Activated CD4-positive, alpha-beta memory T cell treated with anti-CD3 and anti-CD28 coated beads for 36 hours (primary cell): ENCODE results near the gene CLRN1. TPM values are rescaled to one million over a fixed set of nuclear protein-coding genes. Genes with fewer than 3 reads are reported as not detected.

Experiments used
- CTCF ChIA-PET: fragments of 350-600 bp; sonication (Branson Sonifier 250); formaldehyde crosslinking; loops from one replicate; lab custom pipeline; 2021; ENCODE audit warnings: antibody characterized with exemption, inconsistent platforms; lab: Charles Lee
- POLR2A ChIA-PET: fragments of 350-600 bp; sonication (Branson Sonifier 250); formaldehyde crosslinking; loops from one replicate; lab custom pipeline; 2021; ENCODE audit warnings: antibody characterized with exemption; lab: Charles Lee
- DNase-seq: peaks from one replicate; pipeline ENCODE4 v3.0.0-alpha.2; 2020
- H3K27ac Mint-ChIP-seq: one replicate; pipeline ENCODE4 v1.8.0; 2021; ENCODE audit warnings: mixed read lengths
- H3K27me3 Mint-ChIP-seq: one replicate; pipeline ENCODE4 v1.8.0; 2021; ENCODE audit warnings: mixed read lengths
- H3K36me3 Mint-ChIP-seq: one replicate; pipeline ENCODE4 v1.8.0; 2021; ENCODE audit warnings: mixed read lengths
- H3K4me1 Mint-ChIP-seq: one replicate; pipeline ENCODE4 v1.8.0; 2021; ENCODE audit warnings: low read depth, mixed read lengths
- H3K4me3 Mint-ChIP-seq: one replicate; pipeline ENCODE4 v1.8.0; 2021; ENCODE audit warnings: mild to moderate bottlenecking, mixed read lengths
- H3K9me3 Mint-ChIP-seq: one replicate; pipeline ENCODE4 v1.8.0; 2021; ENCODE audit warnings: mixed read lengths
- intact Hi-C: fragments of 100-400 bp; cut with micrococcal nuclease; formaldehyde crosslinking; loops from one replicate; pipeline ENCODE4 v1.15.1; 2023
- total RNA-seq, 2 experiments: library from RNA; stranded (reverse); gene quantifications; one replicate each; pipeline ENCODE4 v1.2.3, GENCODE V29; 2021

Gene CLRN1, protein sequence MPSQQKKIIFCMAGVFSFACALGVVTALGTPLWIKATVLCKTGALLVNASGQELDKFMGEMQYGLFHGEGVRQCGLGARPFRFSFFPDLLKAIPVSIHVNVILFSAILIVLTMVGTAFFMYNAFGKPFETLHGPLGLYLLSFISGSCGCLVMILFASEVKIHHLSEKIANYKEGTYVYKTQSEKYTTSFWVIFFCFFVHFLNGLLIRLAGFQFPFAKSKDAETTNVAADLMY
- total RNA-seq: not detected

DNA sequence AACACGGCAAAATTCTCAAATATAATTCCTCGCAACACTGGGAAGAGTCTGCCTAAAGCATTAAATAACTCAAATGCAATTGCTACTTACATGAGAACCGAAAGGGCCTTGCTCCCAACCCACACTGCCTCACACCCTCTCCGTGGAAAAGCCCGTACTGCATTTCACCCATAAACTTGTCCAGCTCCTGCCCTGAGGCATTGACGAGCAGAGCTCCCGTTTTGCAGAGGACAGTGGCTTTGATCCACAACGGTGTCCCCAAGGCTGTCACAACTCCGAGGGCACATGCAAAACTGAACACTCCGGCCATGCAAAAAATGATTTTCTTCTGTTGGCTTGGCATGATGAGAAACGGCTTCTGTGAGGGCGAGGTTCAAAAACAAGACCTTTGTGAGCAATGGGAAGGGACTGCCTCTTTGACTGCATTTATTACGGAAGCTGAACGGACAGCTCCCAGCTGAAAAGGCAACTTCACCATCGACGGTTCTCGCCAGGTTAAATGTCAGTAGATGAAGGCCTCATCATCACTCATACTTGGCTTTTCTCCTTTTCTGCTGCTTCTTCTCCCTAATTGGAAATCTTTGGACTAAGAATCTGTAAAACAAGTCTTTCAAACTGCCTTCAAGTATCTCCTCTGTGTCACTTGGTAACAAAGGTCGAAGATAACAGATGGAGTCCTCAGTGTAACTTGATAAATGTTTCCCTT lies at the start of gene CLRN1:
Gene CLRN1 (minus strand): TSS at position 362 of the 706 bp plus-strand sequence. CDS start 19 bp downstream, at position 343.
- H3K36me3 Mint-ChIP-seq: no peaks in the 10 kb centered on the region
- peaks cover 9% of the 10 kb centered on the region for H3K4me1 Mint-ChIP-seq
- no peak within 1 kb of the TSS for H3K4me3 Mint-ChIP-seq
- peaks cover 13% of the 10 kb centered on the region for H3K27me3 Mint-ChIP-seq
- ChIA-PET POLR2A (no interaction called here), CTCF (no interaction called here)
- no peak within 1 kb of the TSS for H3K27ac Mint-ChIP-seq
- no peaks in the 10 kb centered on the region for H3K9me3 Mint-ChIP-seq
- DNase-seq: no peak
- intact Hi-C loops: no loop called here

DNA sequence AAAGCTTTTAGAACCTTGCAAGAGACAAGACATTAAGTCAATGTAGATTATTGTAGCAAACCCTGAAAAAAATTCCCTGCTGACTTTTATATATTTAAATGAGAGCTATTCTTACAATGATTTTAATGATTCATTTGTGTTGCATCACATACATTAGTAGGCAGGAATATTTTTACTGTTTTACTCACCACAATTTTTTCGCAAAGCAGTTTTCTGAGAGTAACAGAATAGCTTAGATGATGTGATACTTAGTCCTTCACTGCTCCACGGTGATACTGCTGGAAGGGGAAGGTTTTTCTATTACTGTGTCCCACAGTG lies 43.9 kb upstream of the CLRN1 start:
- no peaks in the 10 kb centered on the region for H3K9me3 Mint-ChIP-seq

DNA sequence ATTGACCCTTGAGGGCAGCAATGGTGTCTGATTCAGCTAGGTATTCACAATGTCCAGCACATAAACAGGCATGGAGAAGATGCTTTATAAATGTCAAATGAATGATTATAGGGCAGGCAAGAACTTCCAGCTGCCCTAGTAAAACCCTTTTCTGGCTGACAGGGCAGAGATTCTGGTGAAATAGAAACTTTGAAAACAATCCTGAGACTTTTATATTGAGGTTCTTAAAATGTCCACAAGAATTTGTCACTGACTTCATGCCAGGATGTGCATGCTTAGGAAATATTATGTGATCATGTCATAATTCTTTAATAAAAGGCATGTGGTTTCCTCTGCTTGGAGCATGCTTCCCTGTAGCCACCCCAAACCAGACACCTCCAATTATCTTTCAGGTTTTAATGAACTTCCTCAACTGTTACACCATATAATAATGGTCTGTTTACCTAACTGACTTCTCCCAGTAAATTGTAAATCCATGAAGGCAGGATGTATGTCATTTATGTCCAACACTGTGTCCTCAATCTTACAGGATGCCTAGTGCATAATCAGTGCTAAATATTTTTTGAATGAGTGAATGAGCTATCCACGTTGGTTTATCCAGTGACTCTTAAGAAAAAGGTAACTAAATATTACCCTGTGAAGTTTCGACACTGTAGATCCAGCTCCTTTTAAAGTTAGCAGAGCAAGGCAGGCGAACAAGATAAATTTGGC lies 43.4 kb upstream of the CLRN1 start:
- Mint-ChIP-seq H3K4me1 (no peaks in the 10 kb centered on the region), H3K36me3 (no peaks in the 10 kb centered on the region), H3K27ac (no peak overlapping the region), H3K4me3 (no peak overlapping the region), H3K27me3 (peaks cover 5% of the 10 kb centered on the region), H3K9me3 (no peaks in the 10 kb centered on the region)
- no peak for DNase-seq
- intact Hi-C loops: no loop called here
- ChIA-PET POLR2A (interaction anchor here (0.6 kb wide), 1 partner anchor 26 kb away, joined by 3 read pairs; no protein-coding TSS in a partner anchor), CTCF (no interaction called here)

More for the DNA sequence above, 43.9 kb upstream of the CLRN1 start:
- H3K27ac Mint-ChIP-seq: no peak overlapping the region
- CTCF ChIA-PET: no interaction called here
- no peaks in the 10 kb centered on the region for H3K4me1 Mint-ChIP-seq
- H3K36me3 Mint-ChIP-seq: no peaks in the 10 kb centered on the region
- peaks cover 5% of the 10 kb centered on the region for H3K27me3 Mint-ChIP-seq
- intact Hi-C loops: no loop called here
- POLR2A ChIA-PET: no interaction called here
- no peak overlapping the region for H3K4me3 Mint-ChIP-seq
- no peak for DNase-seq

DNA sequence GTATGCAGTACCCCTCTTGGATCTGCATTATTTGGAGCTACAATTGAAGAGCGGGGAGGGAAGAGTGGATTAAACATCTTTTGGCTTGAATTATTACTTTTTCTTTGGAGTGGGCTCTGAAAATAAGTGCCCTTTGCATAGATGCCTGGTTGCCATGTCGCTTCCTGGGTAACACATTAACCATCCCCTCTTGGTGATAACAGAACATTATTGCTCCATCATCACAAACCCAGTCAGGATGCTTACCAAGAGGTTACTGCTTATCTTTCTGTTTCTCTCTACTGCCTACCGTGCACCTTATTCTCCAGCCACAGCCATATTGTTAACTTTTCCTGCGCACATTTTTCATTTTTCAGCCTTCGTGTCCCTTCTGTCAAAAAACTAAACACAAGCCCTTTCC lies 42.7 kb upstream of the CLRN1 start:
- intact Hi-C loops: no loop called here
- H3K36me3 Mint-ChIP-seq: no peaks in the 10 kb centered on the region
- H3K4me3 Mint-ChIP-seq: no peak overlapping the region
- POLR2A ChIA-PET: no interaction called here
- H3K9me3 Mint-ChIP-seq: no peaks in the 10 kb centered on the region
- H3K27ac Mint-ChIP-seq: no peak overlapping the region
- no peaks in the 10 kb centered on the region for H3K4me1 Mint-ChIP-seq
- no peak for DNase-seq
- CTCF ChIA-PET: no interaction called here
- H3K27me3 Mint-ChIP-seq: peaks cover 9% of the 10 kb centered on the region

DNA sequence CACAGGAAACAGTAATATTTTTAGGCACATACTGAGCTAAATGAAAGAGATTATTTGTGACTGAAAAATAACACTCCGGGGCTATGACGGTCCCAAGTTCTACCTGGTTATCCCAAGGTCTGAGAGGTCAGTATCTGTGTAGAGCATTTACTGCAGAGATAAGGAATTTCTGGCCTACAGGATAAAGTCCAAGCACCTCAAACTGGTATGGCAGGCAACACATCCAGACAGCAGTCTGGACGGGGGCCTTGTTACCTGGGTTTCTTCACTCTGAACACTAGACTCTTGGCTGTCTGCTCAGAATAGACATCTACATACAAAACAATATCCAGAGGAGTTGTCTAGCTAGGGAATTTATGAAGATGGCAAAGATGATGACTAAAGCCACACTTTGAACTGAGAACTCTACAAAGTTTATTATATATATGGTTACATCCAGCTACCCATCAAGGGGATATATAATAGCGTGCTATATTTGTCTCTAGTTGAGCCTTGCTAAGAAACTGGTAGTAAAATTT lies 42.0 kb upstream of the CLRN1 start:
- H3K9me3 Mint-ChIP-seq: no peaks in the 10 kb centered on the region
- H3K36me3 Mint-ChIP-seq: no peaks in the 10 kb centered on the region
- H3K4me1 Mint-ChIP-seq: no peaks in the 10 kb centered on the region
- POLR2A ChIA-PET: no interaction called here
- H3K27me3 Mint-ChIP-seq: peaks cover 10% of the 10 kb centered on the region
- no peak overlapping the region for H3K4me3 Mint-ChIP-seq
- intact Hi-C loops: no loop called here
- DNase-seq: no peak
- CTCF ChIA-PET: no interaction called here
- H3K27ac Mint-ChIP-seq: no peak overlapping the region

DNA sequence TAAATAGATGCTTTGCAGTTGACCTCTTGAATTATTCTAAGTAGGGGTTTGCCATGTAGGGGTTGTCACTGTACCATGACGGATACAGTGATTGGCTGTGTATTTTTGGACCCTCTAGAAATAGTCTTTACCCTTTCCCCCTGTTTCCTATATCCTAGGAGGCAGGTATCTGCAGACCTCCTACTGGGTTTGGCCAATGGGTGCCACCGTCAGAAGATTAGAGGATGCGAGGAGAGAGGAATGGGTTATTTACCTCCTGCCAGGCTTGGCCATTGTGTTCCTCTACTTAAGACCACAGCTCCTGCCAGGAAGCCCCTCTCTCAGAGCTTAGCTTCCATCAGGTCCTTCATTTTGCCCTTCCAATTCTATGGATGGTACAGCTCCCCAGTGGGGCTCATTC lies 40.2 kb upstream of the CLRN1 start:
- Mint-ChIP-seq H3K27ac (no peak overlapping the region), H3K4me1 (no peaks in the 10 kb centered on the region), H3K4me3 (no peak overlapping the region), H3K27me3 (peaks cover 10% of the 10 kb centered on the region), H3K9me3 (no peaks in the 10 kb centered on the region), H3K36me3 (no peaks in the 10 kb centered on the region)
- intact Hi-C loops: no loop called here
- DNase-seq: no peak
- POLR2A ChIA-PET: no interaction called here
- CTCF ChIA-PET: no interaction called here

DNA sequence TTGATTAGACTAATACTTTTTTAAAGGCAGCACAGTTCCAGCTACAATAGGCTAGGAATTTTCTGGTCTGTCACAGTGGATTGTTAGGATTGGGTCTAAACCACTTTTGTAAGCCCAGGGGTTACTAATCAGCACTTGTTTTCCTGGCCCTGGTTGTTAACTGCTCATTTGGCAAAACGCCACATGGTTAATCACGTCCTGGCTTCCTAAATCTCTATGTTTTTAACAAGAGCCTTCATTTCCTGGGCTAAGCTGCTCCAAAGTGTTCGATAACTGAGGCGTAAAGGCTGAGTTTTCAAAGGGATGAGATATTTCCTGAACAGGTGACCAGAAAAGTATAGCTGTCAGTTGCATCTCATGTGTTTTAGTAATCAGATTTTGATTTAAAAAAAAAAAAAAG lies 38.9 kb upstream of the CLRN1 start:
- CTCF ChIA-PET: no interaction called here
- DNase-seq: no peak
- no peak overlapping the region for H3K27ac Mint-ChIP-seq
- no peaks in the 10 kb centered on the region for H3K9me3 Mint-ChIP-seq
- no peaks in the 10 kb centered on the region for H3K36me3 Mint-ChIP-seq
- intact Hi-C loops: no loop called here
- H3K27me3 Mint-ChIP-seq: peaks cover 8% of the 10 kb centered on the region
- H3K4me3 Mint-ChIP-seq: no peak overlapping the region
- H3K4me1 Mint-ChIP-seq: no peaks in the 10 kb centered on the region
- POLR2A ChIA-PET: interaction anchor here (0.6 kb wide), 1 partner anchor 120 kb away, joined by 3 read pairs; no protein-coding TSS in a partner anchor

DNA sequence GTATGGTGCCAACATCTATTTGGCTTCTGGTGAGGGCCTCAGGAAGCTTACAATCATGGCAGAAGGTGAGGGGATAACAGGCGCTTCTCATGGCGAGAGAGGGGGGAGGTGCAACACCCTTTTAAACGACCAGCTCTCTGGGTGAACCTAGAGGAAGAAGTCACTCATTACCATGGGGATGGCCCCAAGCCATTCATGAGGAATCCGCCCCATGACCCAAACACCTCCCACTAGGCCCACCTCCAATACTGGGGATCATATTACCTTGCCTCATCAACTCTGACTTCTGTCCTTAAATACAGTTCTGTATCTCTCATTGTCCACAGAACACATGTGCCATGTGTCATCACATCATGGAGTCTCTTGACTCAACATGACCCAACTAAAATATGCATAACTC lies 37.5 kb upstream of the CLRN1 start:
- H3K9me3 Mint-ChIP-seq: no peaks in the 10 kb centered on the region
- H3K4me1 Mint-ChIP-seq: no peaks in the 10 kb centered on the region
- H3K36me3 Mint-ChIP-seq: no peaks in the 10 kb centered on the region
- intact Hi-C loops: no loop called here
- DNase-seq: no peak
- CTCF ChIA-PET: no interaction called here
- POLR2A ChIA-PET: no interaction called here
- H3K27ac Mint-ChIP-seq: no peak overlapping the region
- peaks cover 5% of the 10 kb centered on the region for H3K27me3 Mint-ChIP-seq
- H3K4me3 Mint-ChIP-seq: no peak overlapping the region

DNA sequence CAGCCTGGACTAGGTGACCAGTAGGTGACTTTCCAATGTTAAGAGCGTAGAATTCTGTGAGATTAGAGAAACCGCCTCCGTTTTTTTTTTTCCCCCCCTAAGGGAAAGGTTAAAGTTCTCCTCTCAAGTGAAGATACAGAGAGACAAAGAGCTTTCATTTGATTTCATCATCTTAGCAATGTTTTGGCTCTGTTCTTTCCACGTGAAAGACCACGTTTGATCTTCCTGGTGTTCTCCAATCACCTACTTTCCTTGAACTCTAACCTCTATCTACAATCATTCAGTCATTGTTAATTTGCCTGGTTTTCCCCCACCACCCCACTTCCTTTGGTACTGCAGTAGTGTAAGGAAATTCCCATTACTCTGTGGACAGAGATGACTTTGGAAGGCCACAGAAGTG lies 36.9 kb upstream of the CLRN1 start:
- ChIA-PET POLR2A (no interaction called here), CTCF (no interaction called here)
- Mint-ChIP-seq H3K36me3 (no peaks in the 10 kb centered on the region), H3K9me3 (no peaks in the 10 kb centered on the region), H3K4me3 (no peak overlapping the region), H3K27me3 (peaks cover 5% of the 10 kb centered on the region), H3K4me1 (no peaks in the 10 kb centered on the region), H3K27ac (no peak overlapping the region)
- intact Hi-C loops: no loop called here
- DNase-seq: no peak

DNA sequence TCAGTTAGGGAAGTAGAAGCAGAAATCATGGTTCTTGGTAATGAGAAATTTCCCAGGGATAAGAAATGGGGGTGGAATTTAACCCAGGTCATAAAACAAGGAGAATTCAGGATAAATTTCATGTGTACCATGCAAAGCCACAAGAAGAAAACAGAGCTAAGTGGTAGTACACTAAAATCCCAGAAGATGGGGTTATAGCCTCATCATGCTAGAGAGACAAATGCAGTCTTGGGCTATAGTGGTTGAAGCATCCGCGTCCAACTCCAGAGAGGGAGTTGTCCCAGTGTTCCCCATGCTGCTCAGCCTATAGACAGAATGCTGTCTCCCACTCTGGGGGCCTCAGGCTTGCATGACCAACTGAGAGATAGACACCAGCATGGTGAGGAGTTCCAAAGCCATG lies 36.2 kb upstream of the CLRN1 start:
- POLR2A ChIA-PET: no interaction called here
- CTCF ChIA-PET: interaction anchor here (1.0 kb wide), 1 partner anchor 143 kb away, joined by 5 read pairs; no protein-coding TSS in a partner anchor
- Mint-ChIP-seq H3K27me3 (peaks cover 5% of the 10 kb centered on the region), H3K36me3 (no peaks in the 10 kb centered on the region), H3K27ac (no peak overlapping the region), H3K4me3 (no peak overlapping the region), H3K4me1 (no peaks in the 10 kb centered on the region), H3K9me3 (no peaks in the 10 kb centered on the region)
- intact Hi-C loops: no loop called here
- DNase-seq: no peak

DNA sequence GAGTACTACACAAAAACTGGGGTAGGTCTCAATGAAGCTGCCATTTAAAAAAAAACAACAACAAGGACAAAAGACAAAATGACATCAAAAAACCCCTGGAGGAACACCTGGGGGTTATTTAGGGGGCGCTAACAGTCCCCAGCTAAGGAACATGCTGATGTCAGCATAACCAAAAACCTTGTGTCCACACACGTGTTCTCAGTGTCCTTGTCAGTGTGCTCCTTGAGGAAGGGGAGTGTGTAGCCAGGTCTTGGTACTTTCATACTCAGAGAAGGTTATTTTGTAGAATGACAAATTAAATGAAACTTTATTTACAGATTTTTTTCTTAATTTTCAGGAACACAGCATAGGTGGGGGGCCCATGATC lies 31.2 kb upstream of the CLRN1 start:
- H3K9me3 Mint-ChIP-seq: no peaks in the 10 kb centered on the region
- intact Hi-C loops: no loop called here
- ChIA-PET POLR2A (no interaction called here), CTCF (no interaction called here)
- H3K27me3 Mint-ChIP-seq: no peaks in the 10 kb centered on the region
- H3K4me3 Mint-ChIP-seq: no peak overlapping the region
- H3K27ac Mint-ChIP-seq: no peak overlapping the region
- no peaks in the 10 kb centered on the region for H3K36me3 Mint-ChIP-seq
- H3K4me1 Mint-ChIP-seq: no peaks in the 10 kb centered on the region
- DNase-seq: no peak

DNA sequence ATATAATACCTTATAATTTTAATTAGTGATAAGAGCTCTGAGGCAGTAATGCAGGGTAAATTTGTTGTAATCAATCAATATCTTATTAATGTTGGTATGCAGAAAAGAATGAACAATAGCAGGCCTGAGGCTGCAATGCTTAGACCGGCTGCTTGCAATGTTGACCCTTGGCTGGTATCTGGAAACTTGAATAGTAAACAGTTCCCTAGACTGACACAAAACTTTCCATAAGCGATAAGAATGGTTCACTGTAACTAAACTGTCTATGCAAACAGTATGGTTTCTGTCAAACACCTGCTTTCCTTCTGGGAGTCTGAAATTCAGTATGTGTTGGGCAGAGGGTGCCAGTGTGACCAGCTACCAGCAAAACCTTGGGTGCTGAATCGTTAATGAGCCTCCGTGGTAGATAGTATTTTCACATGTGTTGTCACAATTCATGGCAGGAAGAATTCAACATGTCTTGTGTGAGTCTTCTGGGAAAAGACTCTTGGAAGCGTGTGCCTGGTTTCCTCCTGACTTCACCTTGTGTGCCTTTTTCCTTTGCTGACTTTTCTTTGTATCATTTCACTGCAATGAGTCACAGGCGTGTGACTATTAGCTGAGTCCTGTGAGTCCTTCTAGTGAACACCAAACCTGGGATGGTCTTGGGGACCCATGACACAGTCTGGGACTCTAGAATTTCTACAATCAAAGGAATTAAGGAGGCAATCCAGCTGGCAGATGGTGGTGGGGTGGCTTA lies 30.7 kb upstream of the CLRN1 start:
- no peak for DNase-seq
- Mint-ChIP-seq H3K36me3 (no peaks in the 10 kb centered on the region), H3K27me3 (peaks cover 3% of the 10 kb centered on the region), H3K27ac (no peak overlapping the region), H3K4me3 (no peak overlapping the region), H3K4me1 (no peaks in the 10 kb centered on the region), H3K9me3 (no peaks in the 10 kb centered on the region)
- POLR2A ChIA-PET: no interaction called here
- intact Hi-C loops: no loop called here
- CTCF ChIA-PET: no interaction called here
